ENCODE measurements around the gene NDST1.

- TF ChIP-seq EZH2 (IDR thresholded peaks at IDR 0.05; ENCODE audit: low read length, unreplicated experiment) = no peak
- TF ChIP-seq CTCF (conservative IDR thresholded peaks at IDR 0.05; ENCODE audit: low read depth, low read length) = no peak
Measured at GRCh38 chr5:150584556-150585335, 76.8 kb downstream of the NDST1 start.
